ENCODE data around the gene PLSCR3.
"Not testable (repeated sequence)": the region's sequence is repeated elsewhere in the genome, so short reads cannot be mapped to it uniquely, and the experiment has no call there.

PLSCR3 gene

GRCh38 chr17:7389924-7390910 is 4.1 kb downstream of the PLSCR3 start:
- no peak overlapping the region for H3K4me3 ChIP-seq (ENCODE audit: low read length)
- no peak for TF ChIP-seq ZNF274 (IDR thresholded peaks at IDR 0.05; ENCODE audit: low read depth, low read length)

- TF ChIP-seq ZNF274 (IDR thresholded peaks at IDR 0.05; ENCODE audit: low read depth, low read length), result no peak
- no peak overlapping the region for H3K4me3 ChIP-seq (ENCODE audit: low read length)
Observed at GRCh38 chr17:7388856-7389255, 5.5 kb downstream of the PLSCR3 start.

- peak overlapping the region; percentile 44; the same call in 1 of the 2 replicates for H3K4me3 ChIP-seq (ENCODE audit: low read length)
- no peak for TF ChIP-seq ZNF274 (IDR thresholded peaks at IDR 0.05; ENCODE audit: low read depth, low read length)
Observed at GRCh38 chr17:7384489-7385081, 9.7 kb downstream of the PLSCR3 start.

- peak overlapping the region; percentile 44; the same call in 1 of the 2 replicates for H3K4me3 ChIP-seq (ENCODE audit: low read length)
- no peak for TF ChIP-seq ZNF274 (IDR thresholded peaks at IDR 0.05; ENCODE audit: low read depth, low read length)
Observed at GRCh38 chr17:7383742-7384488, 10.4 kb downstream of the PLSCR3 start.

- TF ChIP-seq ZNF274 (IDR thresholded peaks at IDR 0.05; ENCODE audit: low read depth, low read length), result no peak
- H3K4me3 ChIP-seq (ENCODE audit: low read length), result no peak overlapping the region
Observed at GRCh38 chr17:7383371-7383741, 11.0 kb downstream of the PLSCR3 start.

GRCh38 chr17:7382901-7383300 is 11.4 kb downstream of the PLSCR3 start:
- TF ChIP-seq ZNF274 (IDR thresholded peaks at IDR 0.05; ENCODE audit: low read depth, low read length), result no peak
- H3K4me3 ChIP-seq (ENCODE audit: low read length), result no peak overlapping the region

GRCh38 chr17:7380855-7381683 is 13.3 kb downstream of the PLSCR3 start, which contains the start of gene TNK1:
Gene TNK1, plus strand, starts transcription at chr17:7381089. Its CDS starts 1,838 bp downstream, at chr17:7382927.
- H3K4me3 ChIP-seq (ENCODE audit: low read length), result no peak within 1 kb of the TSS
- TF ChIP-seq ZNF274 (IDR thresholded peaks at IDR 0.05; ENCODE audit: low read depth, low read length), result no peak

GRCh38 chr17:7380321-7380720 is 14.0 kb downstream of the PLSCR3 start:
- H3K4me3 ChIP-seq (ENCODE audit: low read length), result no peak overlapping the region
- TF ChIP-seq ZNF274 (IDR thresholded peaks at IDR 0.05; ENCODE audit: low read depth, low read length), result no peak

GRCh38 chr17:7379134-7379533 is 15.2 kb downstream of the PLSCR3 start:
- TF ChIP-seq ZNF274 (IDR thresholded peaks at IDR 0.05; ENCODE audit: low read depth, low read length), result no peak
- H3K4me3 ChIP-seq (ENCODE audit: low read length), result no peak overlapping the region

GRCh38 chr17:7374353-7374752 is 20.0 kb downstream of the PLSCR3 start:
- no peak for TF ChIP-seq ZNF274 (IDR thresholded peaks at IDR 0.05; ENCODE audit: low read depth, low read length)
- H3K4me3 ChIP-seq (ENCODE audit: low read length), result no peak overlapping the region

- TF ChIP-seq ZNF274 (IDR thresholded peaks at IDR 0.05; ENCODE audit: low read depth, low read length), result no peak
- H3K4me3 ChIP-seq (ENCODE audit: low read length), result no peak overlapping the region
Observed at GRCh38 chr17:7370853-7371252, 23.5 kb downstream of the PLSCR3 start.

GRCh38 chr17:7369825-7370224 is 24.5 kb downstream of the PLSCR3 start:
- H3K4me3 ChIP-seq (ENCODE audit: low read length), result no peak overlapping the region
- TF ChIP-seq ZNF274 (IDR thresholded peaks at IDR 0.05; ENCODE audit: low read depth, low read length), result no peak

- H3K4me3 ChIP-seq (ENCODE audit: low read length), result not testable (repeated sequence)
Observed at GRCh38 chr17:7368599-7368994, 25.7 kb downstream of the PLSCR3 start.

Measured in GM08714 (cell line).